Liver (tissue), 3 donors: ENCODE measurements around the gene MARCHF3.

Source experiments
- ATF3 ChIP-seq: IDR thresholded peaks from 2 replicates; pipeline ENCODE4 v1.6.1; 2016; ENCODE audit warnings: antibody characterized with exemption
- CTCF ChIP-seq: fragments of 150-350 bp; IDR thresholded peaks from 2 replicates; pipeline ENCODE4 v1.5.1; 2017; ENCODE audit warnings: improper control_type of control experiment, low read depth, low read length; ENCODE audit not compliant: missing input control
- RAD21 ChIP-seq, 2 donors: IDR thresholded peaks; 2 replicates each; pipeline ENCODE4 v1.6.1; 2016; ENCODE audit warnings: antibody characterized with exemption in 2 of 2, mild to moderate bottlenecking in 2 of 2
- YY1 ChIP-seq: IDR thresholded peaks from 2 replicates; pipeline ENCODE4 v1.6.1; 2016; ENCODE audit warnings: antibody characterized with exemption, mild to moderate bottlenecking
- donor health status: healthy.
- donor health status: healthy.

- TF ChIP-seq CTCF: no peak
- no peak for TF ChIP-seq RAD21 (IDR thresholded peaks at IDR 0.05)
- no peak for TF ChIP-seq YY1
- TF ChIP-seq ATF3: no peak
Observed at GRCh38 chr5:126961702-126962101, 68.7 kb downstream of the MARCHF3 start.
